ENCODE results near the gene MUC5AC.
"Not testable (repeated sequence)": the region's sequence is repeated elsewhere in the genome, so short reads cannot be mapped to it uniquely, and the experiment has no call there.

Gene MUC5AC

GRCh38 chr11:1150116-1150515 lies 7.6 kb upstream of the MUC5AC start:
- TF ChIP-seq CTCF (conservative IDR thresholded peaks at IDR 0.05; ENCODE audit: low read depth, low read length), result no peak
- no peak overlapping the region for H3K4me3 ChIP-seq (ENCODE audit: low read depth, low read length)
- no peak for DNase-seq (ENCODE audit: low read depth)

DNA sequence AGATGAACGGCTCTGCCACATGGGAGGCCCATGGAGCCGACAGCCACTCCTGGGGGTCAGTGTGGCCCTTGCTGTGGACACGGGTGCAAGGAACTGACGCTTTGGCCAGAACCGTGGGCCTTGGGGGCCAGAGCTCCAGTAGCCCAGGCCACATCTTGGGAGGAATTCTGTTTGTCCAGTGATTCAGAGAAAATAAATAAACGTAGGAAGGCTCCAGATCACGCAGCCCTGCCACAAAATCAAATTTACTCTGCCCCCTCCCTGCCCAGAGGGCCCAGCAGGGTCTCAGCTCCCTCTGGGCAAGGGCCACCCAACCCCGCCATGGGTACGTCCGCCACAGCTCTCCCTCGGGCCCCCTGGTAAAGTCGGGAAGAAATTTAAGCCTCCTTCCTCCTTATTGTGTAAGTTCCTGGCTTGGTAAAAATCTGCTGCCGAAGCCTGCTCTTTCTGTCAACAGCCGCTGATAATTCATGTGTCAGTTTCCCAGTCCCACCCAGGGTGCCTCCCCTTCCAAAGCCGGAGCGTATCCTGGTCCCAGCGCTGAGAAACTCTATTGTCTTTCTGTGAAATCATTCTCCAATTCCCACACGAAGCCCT lies 6.9 kb upstream of the MUC5AC start:
- no peak overlapping the region for H3K4me3 ChIP-seq (ENCODE audit: low read depth, low read length)
- no peak for TF ChIP-seq CTCF (conservative IDR thresholded peaks at IDR 0.05; ENCODE audit: low read depth, low read length)
- DNase-seq (ENCODE audit: low read depth), result peak; percentile 65

- H3K4me3 ChIP-seq (ENCODE audit: low read depth, low read length), result no peak overlapping the region
- no peak for DNase-seq (ENCODE audit: low read depth)
- no peak for TF ChIP-seq CTCF (conservative IDR thresholded peaks at IDR 0.05; ENCODE audit: low read depth, low read length)
Measured at GRCh38 chr11:1151366-1152315, 6.1 kb upstream of the MUC5AC start.

GRCh38 chr11:1152316-1153104 lies 5.2 kb upstream of the MUC5AC start:
- no peak for TF ChIP-seq CTCF (conservative IDR thresholded peaks at IDR 0.05; ENCODE audit: low read depth, low read length)
- peak; percentile 49 for DNase-seq (ENCODE audit: low read depth)
- H3K4me3 ChIP-seq (ENCODE audit: low read depth, low read length), result no peak overlapping the region

DNA sequence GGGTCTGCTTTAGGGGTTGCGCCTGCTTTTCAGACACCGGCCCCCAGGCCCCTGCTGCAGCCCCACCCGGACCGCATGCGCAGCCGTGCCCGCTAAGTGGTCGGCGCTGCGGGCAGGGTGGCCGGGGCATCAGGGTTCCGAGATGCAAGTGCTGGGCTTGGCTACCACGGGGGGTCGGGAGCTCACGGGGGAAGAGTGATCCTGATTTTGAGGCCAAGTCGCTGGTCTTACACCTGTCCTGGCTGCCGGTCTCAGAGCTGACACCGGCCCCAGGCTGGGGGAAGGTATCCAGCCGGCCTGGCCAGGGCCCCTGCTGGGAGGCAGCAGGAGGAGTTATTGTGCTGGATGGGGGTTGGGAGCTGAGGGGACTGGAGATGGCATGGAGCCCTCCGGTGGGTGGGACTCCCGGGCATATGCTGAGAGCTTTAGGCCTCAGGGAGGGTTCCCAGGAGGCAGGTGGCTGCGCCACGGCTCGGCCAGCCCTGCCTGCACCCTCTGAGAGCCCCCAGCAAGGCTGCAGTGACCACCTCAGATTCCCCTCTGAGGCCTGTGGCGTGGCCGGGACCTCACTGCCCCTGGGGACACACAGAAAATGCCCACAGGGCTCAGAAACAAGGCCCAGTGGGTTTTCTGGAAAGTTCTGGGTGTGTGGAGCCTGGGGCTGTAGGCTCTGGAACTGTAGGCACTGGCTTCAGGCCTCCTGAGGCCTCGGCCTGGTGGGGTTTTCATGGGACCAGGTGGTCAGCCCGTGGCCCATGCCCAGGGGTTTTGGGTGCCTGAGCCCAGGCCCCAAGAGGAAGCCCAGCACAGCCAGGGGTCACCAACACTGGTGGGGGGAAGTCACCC lies 4.4 kb upstream of the MUC5AC start:
- TF ChIP-seq CTCF (conservative IDR thresholded peaks at IDR 0.05; ENCODE audit: low read depth, low read length), result no peak
- no peak for DNase-seq (ENCODE audit: low read depth)
- no peak overlapping the region for H3K4me3 ChIP-seq (ENCODE audit: low read depth, low read length)

- DNase-seq (ENCODE audit: low read depth), result peak; percentile 89
- no peak overlapping the region for H3K4me3 ChIP-seq (ENCODE audit: low read depth, low read length)
- no peak for TF ChIP-seq CTCF (conservative IDR thresholded peaks at IDR 0.05; ENCODE audit: low read depth, low read length)
Measured at GRCh38 chr11:1153951-1154493, 3.7 kb upstream of the MUC5AC start.

DNA sequence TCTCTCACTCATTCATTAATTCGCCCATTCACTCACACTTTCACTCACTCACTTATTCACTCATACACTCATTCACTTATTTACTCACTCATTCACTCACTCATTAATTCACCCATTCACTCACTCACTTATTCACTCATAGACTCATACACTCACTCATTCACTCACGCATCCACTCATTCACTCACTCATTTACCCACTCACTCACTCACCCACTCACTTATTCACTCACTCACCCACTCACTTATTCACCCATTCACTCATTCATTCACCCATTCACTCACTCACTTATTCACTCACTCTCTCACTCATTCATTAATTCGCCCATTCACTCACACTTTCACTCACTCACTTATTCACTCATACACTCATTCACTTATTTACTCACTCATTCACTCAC lies 3.1 kb upstream of the MUC5AC start:
- DNase-seq (ENCODE audit: low read depth); H3K4me3 ChIP-seq (ENCODE audit: low read depth, low read length): not testable (repeated sequence)

Data from choroid plexus epithelial cell (primary cell).